AML-193 (cell line): ENCODE measurements around the gene CEP152.
"Not testable (repeated sequence)": the region's sequence is repeated elsewhere in the genome, so short reads cannot be mapped to it uniquely, and the experiment has no call there.

Source experiments
- DNase-seq, 2 experiments: peaks; one replicate each; lab custom pipeline; 2025; lab: John Stamatoyannopoulos, UW

Gene CEP152

GRCh38 chr15:48803877-48804276, 7.0 kb downstream of the CEP152 start:
- DNase-seq = no peak

- DNase-seq = no peak
Observed at GRCh38 chr15:48802867-48803266, 8.0 kb downstream of the CEP152 start.

GRCh38 chr15:48802257-48802656, 8.6 kb downstream of the CEP152 start:
- DNase-seq = no peak

- peak in 1 of 2 experiments; percentile 29 for DNase-seq
Observed at GRCh38 chr15:48800811-48801455, 9.9 kb downstream of the CEP152 start.

- no peak for DNase-seq
Observed at GRCh38 chr15:48800245-48800644, 10.6 kb downstream of the CEP152 start.

GRCh38 chr15:48798319-48798718, 12.6 kb downstream of the CEP152 start:
- no peak for DNase-seq

GRCh38 chr15:48796930-48797329, 13.9 kb downstream of the CEP152 start:
- DNase-seq = no peak

GRCh38 chr15:48796521-48796920, 14.3 kb downstream of the CEP152 start:
- no peak for DNase-seq

GRCh38 chr15:48795901-48796300, 15.0 kb downstream of the CEP152 start:
- no peak for DNase-seq

GRCh38 chr15:48794697-48795134, 16.2 kb downstream of the CEP152 start:
- peak; percentile 57 to 74 for DNase-seq

- no peak for DNase-seq
Observed at GRCh38 chr15:48792408-48792807, 18.5 kb downstream of the CEP152 start.

GRCh38 chr15:48790466-48791115, 20.3 kb downstream of the CEP152 start:
- DNase-seq = not testable (repeated sequence)

- no peak for DNase-seq
Observed at GRCh38 chr15:48785712-48786111, 25.2 kb downstream of the CEP152 start.

- no peak for DNase-seq
Observed at GRCh38 chr15:48785195-48785594, 25.7 kb downstream of the CEP152 start.

- DNase-seq = no peak
Observed at GRCh38 chr15:48784756-48785155, 26.1 kb downstream of the CEP152 start.

GRCh38 chr15:48782911-48783310, 28.0 kb downstream of the CEP152 start:
- DNase-seq = no peak

- no peak for DNase-seq
Observed at GRCh38 chr15:48781481-48782081, 29.3 kb downstream of the CEP152 start.

- DNase-seq = no peak
Observed at GRCh38 chr15:48781017-48781416, 29.9 kb downstream of the CEP152 start.

- no peak for DNase-seq
Observed at GRCh38 chr15:48778331-48778730, 32.5 kb downstream of the CEP152 start.

GRCh38 chr15:48777645-48778330, 33.1 kb downstream of the CEP152 start:
- no peak for DNase-seq

GRCh38 chr15:48775546-48775945, 35.3 kb downstream of the CEP152 start:
- DNase-seq = no peak

GRCh38 chr15:48774484-48774883, 36.4 kb downstream of the CEP152 start:
- no peak for DNase-seq

- DNase-seq = no peak
Observed at GRCh38 chr15:48766196-48766595, 44.7 kb downstream of the CEP152 start.
